Bronchial epithelial cell (primary cell): Measurements from ENCODE around the gene SMIM1. TPM values are rescaled to one million over a fixed set of nuclear protein-coding genes. Genes with fewer than 3 reads are reported as not detected.
A peak's percentile ranks its signal among the peaks of the same experiment; 100 is the strongest.

ENCODE experiments used
- DNase-seq: peaks from one replicate; pipeline ENCODE4 v3.0.0-alpha.2; 2010; ENCODE audit warnings: low read depth
- FAIRE-seq: peaks from 2 replicates; lab custom pipeline; 2011; peaks lifted over from hg19 to GRCh38; lab: Jason Lieb, UNC
- H3K27me3 ChIP-seq: 2 replicates; pipeline ENCODE4 v1.5.1; 2011; ENCODE audit warnings: low read length; ENCODE audit not compliant: control insufficient read depth, insufficient read depth
- H3K36me3 ChIP-seq: 2 replicates; pipeline ENCODE4 v1.5.1; 2011; ENCODE audit warnings: low read length; ENCODE audit not compliant: control insufficient read depth, insufficient read depth
- H3K4me3 ChIP-seq: 2 replicates; pipeline ENCODE4 v1.5.1; 2011; ENCODE audit warnings: mild to moderate bottlenecking, low read depth, low read length, control low read depth
- CTCF ChIP-seq: IDR thresholded peaks from 2 replicates; pipeline ENCODE4 v1.5.1; 2011; ENCODE audit warnings: mild to moderate bottlenecking, moderate library complexity, low read length, control low read depth, inconsistent platforms; ENCODE audit not compliant: insufficient read depth, severe bottlenecking
- total RNA-seq: library from RNA; depleted of rRNA; stranded (reverse); fragments of >200 nt; gene quantifications from 2 replicates; pipeline ENCODE4 v1.2.1, GENCODE V29; 2014

The SMIM1 gene
- total RNA-seq, 1 donor from 2014 or later: not detected

GRCh38 chr1:3788756-3789420 is 16.3 kb downstream of the SMIM1 start:
- Histone ChIP-seq H3K4me3 (no peak overlapping the region), H3K27me3 (no peaks in the 10 kb centered on the region), H3K36me3 (peaks cover 30% of the 10 kb centered on the region)
- FAIRE-seq: no peak
- no peak for DNase-seq
- TF ChIP-seq CTCF: no peak

GRCh38 chr1:3789421-3790300 is 17.1 kb downstream of the SMIM1 start:
- Histone ChIP-seq H3K27me3 (no peaks in the 10 kb centered on the region), H3K4me3 (no peak overlapping the region), H3K36me3 (peaks cover 24% of the 10 kb centered on the region)
- FAIRE-seq: no peak
- DNase-seq: no peak
- no peak for TF ChIP-seq CTCF

- Histone ChIP-seq H3K4me3 (no peak overlapping the region), H3K27me3 (no peaks in the 10 kb centered on the region), H3K36me3 (peaks cover 20% of the 10 kb centered on the region)
- DNase-seq: no peak
- FAIRE-seq: no peak
- no peak for TF ChIP-seq CTCF
These were observed 18.0 kb downstream of the SMIM1 start for GRCh38 chr1:3790500-3790923.

GRCh38 chr1:3790952-3791351 is 18.4 kb downstream of the SMIM1 start:
- Histone ChIP-seq H3K27me3 (no peaks in the 10 kb centered on the region), H3K36me3 (peaks cover 20% of the 10 kb centered on the region), H3K4me3 (no peak overlapping the region)
- FAIRE-seq (no peak), DNase-seq (no peak)
- no peak for TF ChIP-seq CTCF

GRCh38 chr1:3795453-3796214 is 23.1 kb downstream of the SMIM1 start:
- DNase-seq (no peak), FAIRE-seq (no peak)
- Histone ChIP-seq H3K27me3 (no peaks in the 10 kb centered on the region), H3K36me3 (peaks cover 4% of the 10 kb centered on the region), H3K4me3 (peak overlapping the region; percentile 61)
- TF ChIP-seq CTCF: no peak
